Hindlimb muscle (tissue), 1 donor: Measurements from ENCODE around the gene SH3TC1. TPM values are rescaled to one million over a fixed set of nuclear protein-coding genes. Genes with fewer than 3 reads are reported as not detected.

Experiments used
- DNase-seq: peaks from one replicate; pipeline ENCODE4 v3.0.0-alpha.2; 2013
- polyA plus RNA-seq: library from polyadenylated mRNA; unstranded; fragments of 120-200 nt; gene quantifications from one replicate; pipeline ENCODE4 v1.2.1, GENCODE V29; 2013; ENCODE audit not compliant: insufficient read length

The SH3TC1 gene
- polyA plus RNA-seq, 1 donor: 12.1 TPM

DNA sequence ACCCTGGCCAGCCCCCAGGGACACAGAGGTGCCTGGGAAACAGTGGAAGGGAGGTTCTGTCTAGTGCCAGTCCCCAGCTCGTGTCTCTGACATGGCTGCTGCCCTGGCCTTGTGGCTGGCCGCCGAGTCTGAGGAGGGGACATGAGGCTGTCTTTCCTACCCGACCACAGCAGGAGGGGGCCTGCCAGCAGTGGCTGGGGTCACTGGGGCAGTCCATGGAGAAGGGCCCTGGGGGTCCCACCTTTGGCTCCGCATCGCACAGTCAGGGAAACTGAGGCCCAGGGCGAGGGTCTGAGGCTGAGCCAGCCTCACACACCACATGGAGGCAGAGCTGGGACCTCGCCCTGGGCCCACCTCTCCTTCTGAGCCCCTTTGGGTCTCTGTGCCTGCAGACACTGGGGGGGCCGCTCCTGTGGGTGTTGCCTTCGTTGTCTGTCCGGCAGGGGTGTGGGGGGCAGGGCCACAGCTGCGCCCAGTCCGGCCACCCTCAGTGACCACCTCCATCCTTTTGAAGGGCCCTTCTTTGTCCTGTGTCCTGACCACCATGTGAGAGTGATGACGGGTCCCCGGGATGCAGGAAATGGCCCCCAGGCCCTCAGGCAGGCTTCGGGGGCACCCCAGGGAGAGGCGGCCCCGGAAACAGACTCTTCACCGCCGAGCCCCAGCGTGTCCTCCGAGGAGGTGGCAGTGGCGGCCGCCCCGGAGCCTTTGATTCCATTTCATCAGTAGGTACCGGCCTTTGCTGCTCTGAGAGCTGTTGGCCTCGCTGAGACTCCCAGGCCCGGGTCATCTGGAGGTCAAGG, 17.6 kb downstream of the SH3TC1 start:
- DNase-seq: no peak

GRCh38 chr4:8217246-8217511, 18.1 kb downstream of the SH3TC1 start:
- no peak for DNase-seq

- DNase-seq: no peak
These were observed 18.8 kb downstream of the SH3TC1 start for GRCh38 chr4:8217871-8218270.

DNA sequence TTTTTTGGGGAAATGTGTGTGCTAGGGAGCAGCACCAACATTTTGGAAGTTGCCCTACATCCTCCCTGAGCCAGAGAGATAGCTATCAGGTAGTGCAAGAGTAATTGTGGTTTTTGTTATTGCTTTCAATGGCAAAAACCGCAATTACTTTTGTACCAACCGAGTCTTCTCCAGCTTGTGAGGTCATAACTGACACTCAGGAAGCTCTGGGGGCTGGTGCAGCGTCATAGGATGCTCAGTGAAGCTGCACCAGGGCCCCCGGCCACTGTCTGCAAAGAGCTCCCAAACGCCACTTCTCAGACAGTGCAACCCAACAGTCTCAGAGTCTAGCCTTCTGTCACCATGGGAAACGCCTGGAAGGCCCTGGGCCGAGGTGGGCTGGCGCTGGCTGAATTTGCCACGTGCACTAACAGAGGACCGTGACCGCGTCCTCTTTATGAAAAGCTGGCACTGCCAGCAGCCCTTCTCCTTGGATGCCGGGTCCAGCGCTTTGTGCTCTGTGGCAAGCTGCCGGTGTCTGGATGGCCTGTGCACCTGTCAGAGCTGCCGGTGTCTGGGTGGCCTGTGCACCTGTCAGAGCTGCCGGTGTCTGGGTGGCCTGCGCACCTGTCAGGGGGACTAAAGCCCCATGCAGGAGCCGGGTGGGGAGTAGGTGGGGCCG, 19.4 kb downstream of the SH3TC1 start:
- no peak for DNase-seq

DNA sequence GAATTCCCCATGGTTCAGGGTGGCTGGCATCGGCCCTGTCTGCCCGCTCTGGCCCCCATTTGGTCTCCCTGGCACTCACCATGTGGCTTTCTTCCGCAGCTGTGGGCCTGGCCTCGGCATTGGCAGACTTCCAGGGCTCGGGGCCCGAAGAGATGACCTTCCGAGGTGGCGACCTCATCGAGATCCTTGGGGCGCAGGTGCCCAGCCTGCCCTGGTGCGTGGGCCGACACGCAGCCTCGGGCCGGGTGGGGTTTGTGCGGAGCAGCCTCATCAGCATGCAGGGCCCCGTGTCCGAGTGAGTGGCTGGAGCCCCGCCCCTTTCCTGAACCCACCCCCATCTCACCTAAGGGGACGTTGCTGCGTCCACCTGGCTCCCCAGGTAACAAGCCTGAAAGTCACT, 20.1 kb downstream of the SH3TC1 start:
- no peak for DNase-seq

- no peak for DNase-seq
These were observed 21.8 kb downstream of the SH3TC1 start for GRCh38 chr4:8220661-8221450.

DNA sequence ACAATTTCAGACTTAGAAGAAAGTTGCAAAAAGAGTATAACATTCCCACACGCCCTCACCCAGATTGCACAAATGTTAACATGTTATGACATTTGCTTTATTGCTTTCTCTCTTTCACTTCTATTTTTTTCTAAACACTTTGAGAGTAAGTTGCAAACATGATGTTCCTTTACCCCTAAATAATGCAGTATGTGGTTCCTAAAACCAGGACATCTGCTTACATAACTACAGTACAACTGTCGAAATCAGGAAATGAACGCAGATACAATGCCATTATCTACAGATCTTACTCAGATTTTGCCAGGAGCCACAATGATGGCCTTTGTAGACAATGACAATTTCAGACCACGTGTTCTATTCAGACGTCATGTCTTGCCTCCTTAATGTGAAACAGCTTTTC, 22.4 kb downstream of the SH3TC1 start:
- DNase-seq: no peak

DNA sequence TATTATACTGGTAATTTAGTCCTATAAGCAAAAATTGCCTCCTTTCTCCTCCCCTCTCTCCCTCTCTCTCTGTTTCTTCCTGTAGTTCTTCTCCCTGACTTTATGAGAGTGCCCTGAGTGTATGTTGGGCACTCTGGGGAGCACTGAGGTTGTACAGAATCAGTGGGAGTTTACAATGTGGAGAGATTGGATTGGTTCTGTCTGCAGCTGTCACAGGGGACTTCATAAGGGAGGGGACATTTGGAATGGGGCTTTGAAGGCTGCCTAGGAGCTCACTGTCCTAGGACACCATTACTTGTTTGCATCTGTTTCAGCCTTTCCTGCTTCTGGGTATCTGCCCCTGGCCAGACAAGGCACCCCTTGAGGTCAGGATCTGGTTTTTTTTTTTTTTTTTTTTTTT, 22.9 kb downstream of the SH3TC1 start:
- no peak for DNase-seq

DNA sequence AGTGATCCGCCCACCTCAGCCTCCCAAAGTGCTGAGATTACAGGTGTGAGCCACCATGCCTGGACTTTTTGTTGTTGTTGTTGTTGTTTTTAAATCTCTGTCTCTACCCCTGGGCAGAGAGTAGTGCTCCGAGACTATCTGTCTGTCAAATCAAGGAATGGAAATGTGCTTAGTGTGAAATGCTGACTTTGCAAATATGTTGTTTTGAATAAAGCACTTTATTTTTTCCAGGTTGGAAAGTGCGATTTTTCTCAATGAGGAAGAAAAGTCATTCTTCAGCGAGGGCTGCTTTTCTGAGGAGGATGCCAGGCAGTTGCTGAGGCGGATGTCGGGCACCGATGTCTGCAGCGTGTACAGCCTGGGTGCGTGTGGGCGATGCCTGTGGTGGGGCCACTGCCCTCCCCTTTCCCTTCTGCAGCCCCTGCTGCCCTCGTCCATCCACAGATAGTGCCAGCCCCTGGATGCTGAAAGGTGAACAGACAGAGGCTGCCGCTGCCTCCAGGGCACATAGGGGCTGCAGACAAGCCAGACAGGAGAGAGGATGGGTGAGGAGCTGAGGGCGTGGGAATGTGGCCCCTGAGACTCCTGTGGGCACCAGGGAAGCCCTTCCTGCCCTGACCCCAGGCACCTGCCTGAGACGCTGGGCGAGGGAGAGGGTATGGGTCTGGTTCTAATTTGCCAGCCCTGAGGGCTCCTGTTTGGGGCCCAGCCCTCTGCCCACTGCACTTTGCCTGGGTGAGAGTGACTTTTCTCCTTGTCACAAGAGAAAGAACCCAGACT, 23.7 kb downstream of the SH3TC1 start:
- no peak for DNase-seq

DNA sequence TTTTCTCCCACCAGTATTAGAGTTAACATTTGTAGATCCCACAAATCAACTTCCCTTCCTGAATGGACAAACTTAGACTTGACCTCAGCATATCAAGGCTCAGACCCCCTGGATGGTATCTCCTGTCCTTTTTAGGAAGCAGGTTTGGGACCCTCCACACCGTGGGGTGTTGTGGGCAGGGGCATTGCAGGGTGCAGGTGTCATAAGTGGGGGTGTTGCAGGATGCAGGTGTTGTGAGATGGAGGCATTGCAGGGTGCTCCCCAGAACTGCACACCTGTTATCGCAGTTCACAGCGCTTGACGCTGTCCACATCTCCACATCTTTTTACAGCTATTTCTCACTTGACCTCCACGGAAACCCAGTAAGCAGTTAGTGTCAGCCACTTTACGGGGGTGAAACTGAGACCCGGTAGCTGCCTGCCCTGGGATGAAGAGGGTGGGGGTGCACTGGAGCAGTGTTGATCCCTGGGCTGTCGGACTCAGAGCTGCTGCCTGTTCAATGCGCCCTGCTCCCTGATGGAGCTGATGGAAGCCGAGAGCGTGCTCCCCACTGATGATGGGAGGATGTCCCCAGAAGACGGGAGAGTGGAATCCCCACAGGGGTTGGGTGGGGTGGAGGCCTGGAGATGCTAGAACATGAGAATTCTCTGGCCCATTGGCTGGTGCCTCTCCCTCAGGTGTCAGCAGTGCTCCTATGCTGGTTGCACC, 25.3 kb downstream of the SH3TC1 start:
- no peak for DNase-seq

- DNase-seq: no peak
These were observed 26.0 kb downstream of the SH3TC1 start for GRCh38 chr4:8224975-8225625.

DNA sequence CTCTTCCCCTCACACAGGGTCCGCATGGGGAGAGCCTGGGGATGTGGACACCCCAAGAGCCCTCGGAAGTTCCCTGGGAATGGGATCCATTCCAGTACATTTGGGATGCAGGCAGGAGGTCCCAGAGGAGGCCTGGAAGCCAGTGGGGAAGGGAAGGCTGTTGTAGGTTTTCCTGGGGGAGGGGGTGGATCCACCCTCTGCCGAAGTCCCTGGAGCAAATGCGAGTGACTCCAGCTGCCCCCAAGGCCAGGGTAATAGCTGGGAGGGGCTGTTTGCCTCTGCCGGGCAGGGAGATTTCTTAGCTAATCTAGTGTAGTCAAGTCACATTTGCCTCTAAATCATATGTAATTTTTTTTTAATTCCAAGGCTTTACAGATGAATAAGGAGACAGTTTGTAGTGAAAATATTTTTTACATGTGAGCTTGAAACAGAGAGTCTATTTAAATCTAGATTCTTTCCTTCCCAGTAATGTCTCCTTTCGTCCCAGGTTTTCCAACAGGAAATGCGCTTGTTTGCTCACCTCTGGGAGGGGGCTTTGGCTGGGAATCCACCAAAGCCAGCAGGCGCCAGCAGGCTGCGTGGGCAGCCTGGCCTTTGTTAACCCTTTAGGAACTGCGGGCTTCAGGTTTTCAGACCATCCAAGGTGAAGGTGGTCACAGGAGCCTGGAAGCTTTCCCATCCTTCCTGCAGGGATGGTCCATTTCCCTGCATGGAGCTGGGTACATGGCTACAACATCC, 26.8 kb downstream of the SH3TC1 start:
- no peak for DNase-seq

- no peak for DNase-seq
These were observed 28.2 kb downstream of the SH3TC1 start for GRCh38 chr4:8227201-8227770.

DNA sequence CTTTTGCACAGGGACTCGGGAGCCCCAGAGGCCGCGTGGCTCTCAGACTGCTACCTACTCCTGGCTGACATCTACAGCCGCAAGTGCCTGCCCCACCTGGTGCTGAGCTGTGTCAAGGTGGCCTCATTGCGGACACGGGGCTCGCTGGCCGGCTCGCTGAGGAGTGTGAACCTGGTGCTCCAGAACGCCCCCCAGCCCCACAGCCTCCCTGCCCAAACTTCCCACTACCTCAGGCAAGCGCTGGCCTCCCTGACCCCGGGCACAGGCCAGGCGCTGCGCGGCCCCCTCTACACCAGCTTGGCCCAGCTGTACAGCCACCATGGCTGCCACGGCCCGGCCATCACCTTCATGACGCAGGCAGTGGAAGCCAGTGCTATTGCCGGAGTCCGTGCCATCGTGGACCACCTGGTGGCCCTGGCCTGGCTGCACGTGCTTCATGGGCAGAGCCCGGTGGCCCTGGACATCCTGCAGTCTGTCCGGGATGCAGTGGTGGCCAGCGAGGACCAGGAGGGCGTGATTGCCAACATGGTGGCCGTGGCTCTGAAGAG, 28.8 kb downstream of the SH3TC1 start:
- DNase-seq: no peak

GRCh38 chr4:8228319-8229250, 29.5 kb downstream of the SH3TC1 start:
- peak; percentile 43 for DNase-seq

DNA sequence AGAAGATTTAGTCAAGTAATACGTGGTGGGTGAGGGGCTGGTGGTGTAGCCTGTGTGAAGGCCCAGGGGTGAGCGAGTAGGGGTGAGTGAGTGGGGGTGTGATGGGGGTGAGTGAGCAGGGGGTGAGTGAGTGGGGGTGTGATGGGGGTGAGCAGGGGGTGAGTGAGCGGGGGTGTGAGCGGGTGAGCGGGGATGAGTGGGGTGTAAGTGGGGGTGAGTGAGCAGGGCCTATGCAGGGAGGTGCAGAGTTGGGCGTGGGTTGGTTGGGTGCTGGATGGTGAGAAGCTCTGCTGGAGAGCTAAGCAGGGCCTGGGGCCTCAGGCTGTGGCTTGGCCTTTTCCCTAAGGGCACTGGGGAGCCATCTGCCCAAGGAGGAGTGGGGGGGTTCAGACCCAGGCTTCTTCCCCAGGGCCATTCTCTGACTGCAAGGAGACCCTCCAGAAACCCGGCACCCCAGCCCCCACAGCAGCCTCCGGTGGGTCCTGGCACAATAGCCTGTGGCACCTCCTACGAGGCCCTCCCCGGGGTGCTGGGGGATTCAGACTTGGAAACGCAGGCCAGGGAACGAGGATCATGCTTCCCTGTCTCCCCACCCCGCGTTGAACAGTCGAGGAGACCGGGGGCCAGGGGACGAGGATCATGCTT, 30.4 kb downstream of the SH3TC1 start:
- DNase-seq: no peak

GRCh38 chr4:8230033-8230432, 30.9 kb downstream of the SH3TC1 start:
- no peak for DNase-seq

DNA sequence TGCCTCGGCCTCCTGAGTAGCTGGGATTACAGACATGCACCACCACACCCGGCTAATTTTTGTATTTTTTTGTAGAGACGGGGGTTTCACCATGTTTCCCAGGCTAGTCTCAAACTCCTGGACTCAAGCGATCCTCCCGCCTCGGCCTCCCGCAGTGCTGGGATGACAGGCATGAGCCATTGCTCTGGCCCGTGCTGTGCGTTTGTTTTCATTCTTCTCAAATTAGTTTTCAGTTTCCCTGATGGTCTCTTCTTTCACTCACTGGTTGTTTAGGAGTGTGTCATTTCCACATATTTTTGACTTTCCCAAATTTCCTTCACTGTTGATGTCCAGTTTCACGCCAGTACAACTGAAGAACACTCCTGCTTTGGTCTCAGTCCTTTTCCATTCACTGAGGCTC, 31.8 kb downstream of the SH3TC1 start:
- DNase-seq: no peak
